GM12878 (cell line): ENCODE results near the gene XRCC4. TPM values are rescaled to one million over a fixed set of nuclear protein-coding genes. Genes with fewer than 3 reads are reported as not detected.

ENCODE experiments used
- ATAC-seq: fragments of 200-7000 bp; cut with Tn5 transposase; 3 replicates; pipeline ENCODE4 v1.9.1; 2020; ENCODE audit warnings: mild to moderate bottlenecking, moderate library complexity
- BruUV-seq: library from RNA; stranded (reverse); fragments of 400-500 nt; replicated peaks from 2 replicates; lab custom pipeline; 2021; lab: Mats Ljungman, UMichigan
- CTCF ChIA-PET: fragments of 300-600 bp; sonication (Branson Sonifier 250); formaldehyde crosslinking; extraction: SDS; loops from one replicate; lab custom pipeline; 2021; ENCODE audit warnings: inconsistent platforms; lab: Yijun Ruan, JAX
- POLR2A ChIA-PET: fragments of 350-600 bp; formaldehyde crosslinking; extraction: SDS; loops from one replicate; lab custom pipeline; 2021; ENCODE audit warnings: inconsistent platforms; lab: Charles Lee
- RAD21 ChIA-PET: fragments of 300-600 bp; sonication (Branson Sonifier 250); formaldehyde crosslinking; loops from one replicate; lab custom pipeline; 2023; ENCODE audit warnings: antibody characterized with exemption; ENCODE audit not compliant: unreplicated experiment; lab: Charles Lee
- SMC1A ChIA-PET: fragments of 300-600 bp; sonication (Branson Sonifier 250); formaldehyde crosslinking; loops from one replicate; lab custom pipeline; 2023; ENCODE audit not compliant: unreplicated experiment, uncharacterized antibody; lab: Charles Lee
- DNase-seq: peaks from one replicate; pipeline ENCODE4 v3.0.0-alpha.2; 2011; ENCODE audit warnings: low read depth, low spot score
- FAIRE-seq: peaks from 3 replicates; lab custom pipeline; 2011; peaks lifted over from hg19 to GRCh38; lab: Jason Lieb, UNC
- H2AFZ ChIP-seq: 2 replicates; pipeline ENCODE4 v1.6.0; 2011; ENCODE audit warnings: low read depth, low read length, control low read depth; ENCODE audit not compliant: control insufficient read depth
- H3K27ac ChIP-seq: 2 replicates; pipeline ENCODE4 v1.5.1; 2011; ENCODE audit warnings: control low read depth; ENCODE audit not compliant: control insufficient read depth, insufficient read depth
- H3K27me3 ChIP-seq, 2 experiments: replicated peaks in 1 of 2; 2 replicates each; pipeline versions ENCODE4 v1.6.0 to v1.6.1; 2011; ENCODE audit warnings: low read length in 1 of 2; ENCODE audit not compliant: control insufficient read depth in 2 of 2, insufficient read depth in 2 of 2
- H3K36me3 ChIP-seq, 2 experiments: 2 replicates each; pipeline ENCODE4 v1.5.1; 2011; ENCODE audit warnings: low read length in 1 of 2; ENCODE audit not compliant: control insufficient read depth in 2 of 2, insufficient read depth in 2 of 2
- H3K4me1 ChIP-seq: 2 replicates; pipeline ENCODE4 v1.6.1; 2011; ENCODE audit warnings: mild to moderate bottlenecking, low read length, moderate library complexity, mixed read lengths; ENCODE audit not compliant: control insufficient read depth, insufficient read depth
- H3K4me2 ChIP-seq: 2 replicates; pipeline ENCODE4 v1.6.0; 2011; ENCODE audit warnings: control low read depth; ENCODE audit not compliant: control insufficient read depth, insufficient read depth
- H3K4me3 ChIP-seq: fragments of 200-600 bp; sonication (generic); 2 replicates; pipeline ENCODE4 v1.5.1; 2016
- H3K79me2 ChIP-seq: 2 replicates; pipeline ENCODE4 v1.6.0; 2011; ENCODE audit warnings: low read length; ENCODE audit not compliant: control insufficient read depth, insufficient read depth
- H3K9ac ChIP-seq: 2 replicates; pipeline ENCODE4 v1.8.0; 2011; ENCODE audit warnings: low read length, control low read depth, mixed read lengths; ENCODE audit not compliant: control insufficient read depth, insufficient read depth
- H3K9me3 ChIP-seq: replicated peaks from 3 replicates; pipeline ENCODE4 v1.5.1; 2011; ENCODE audit warnings: mild to moderate bottlenecking, low read length; ENCODE audit not compliant: control insufficient read depth, insufficient read depth
- H4K20me1 ChIP-seq: 2 replicates; pipeline ENCODE4 v1.6.0; 2011; ENCODE audit not compliant: control insufficient read depth, insufficient read depth
- BRCA1 ChIP-seq: IDR thresholded peaks from 2 replicates; pipeline ENCODE4 v1.6.1; 2011; ENCODE audit warnings: low read depth, low read length, improper control_type of control experiment
- CBX3 ChIP-seq: fragments of 200-600 bp; sonication (generic); IDR thresholded peaks from 2 replicates; pipeline ENCODE4 v1.6.1; 2016; ENCODE audit warnings: low read depth, borderline replicate concordance
- E2F8 ChIP-seq: fragments of 450-650 bp; IDR thresholded peaks from 2 replicates; pipeline ENCODE4 v1.6.1; 2018; ENCODE audit warnings: mild to moderate bottlenecking, low read depth, moderate library complexity; ENCODE audit not compliant: partially characterized antibody
- HCFC1 ChIP-seq: fragments of 150-350 bp; IDR thresholded peaks from 2 replicates; pipeline ENCODE4 v1.6.1; 2014; ENCODE audit warnings: low read length
- IRF4 ChIP-seq: IDR thresholded peaks from 2 replicates; pipeline ENCODE4 v1.6.1; 2011; ENCODE audit warnings: low read depth, low read length
- LARP7 ChIP-seq: fragments of 450-650 bp; IDR thresholded peaks from 2 replicates; pipeline ENCODE4 v1.6.1; 2017; ENCODE audit warnings: mild to moderate bottlenecking
- RAD21 ChIP-seq: IDR thresholded peaks from 2 replicates; pipeline ENCODE4 v1.6.1; 2011; ENCODE audit warnings: mild to moderate bottlenecking, low read depth, low read length, moderate library complexity; ENCODE audit not compliant: insufficient read depth
- RB1 ChIP-seq: fragments of 450-650 bp; formaldehyde crosslinking; IDR thresholded peaks from 2 replicates; pipeline ENCODE4 v1.6.1; 2017; ENCODE audit warnings: mild to moderate bottlenecking, borderline replicate concordance
- ZBTB4 ChIP-seq: fragments of 450-650 bp; formaldehyde crosslinking; IDR thresholded peaks from 2 replicates; pipeline ENCODE4 v1.4.0; 2022; ENCODE audit warnings: mild to moderate bottlenecking, moderate library complexity
- ZZZ3 ChIP-seq: IDR thresholded peaks from 2 replicates; pipeline ENCODE4 v1.6.1; 2011; ENCODE audit warnings: low read depth; ENCODE audit not compliant: control insufficient read depth, insufficient read length
- WGBS: methylation state at CpG from one replicate; pipeline ENCODE4 v1.1.6; 2016; ENCODE audit warnings: low lambda C conversion rate; ENCODE audit not compliant: insufficient replicate concordance, insufficient coverage; ENCODE audit errors: missing lambda C conversion rate; 5-methylcytosine and 5-hydroxymethylcytosine counted together
- in situ Hi-C: fragments of 300-500 bp; cut with MboI; formaldehyde crosslinking; loops from 9 replicates; pipeline ENCODE4 v1.14.3; 2018; ENCODE audit warnings: mixed read lengths
- intact Hi-C: fragments of 100-400 bp; cut with micrococcal nuclease; formaldehyde crosslinking; loops from one replicate; pipeline ENCODE4 v1.14.2; 2022; ENCODE audit not compliant: unreplicated experiment
- polyA plus RNA-seq, 11 experiments: library from polyadenylated mRNA; depleted of rRNA in 4 of 11; unstranded in 6 of 11; stranded (reverse) in 5 of 11; fragments of >200 nt; fragmentation: Nextera tagmentation in 4 of 11; fragmentation: Illumina TruSeq in 1 of 11; extraction: Ambion mirVana in 4 of 11; extraction: Trizol in 1 of 11; gene quantifications; 1 replicate in 1 of 11; 2 replicates in 10 of 11; pipeline versions ENCODE4 v1.2.1 to v1.2.3, GENCODE V29; 2011 to 2016; ENCODE audit warnings: inconsistent platforms in 2 of 11, missing spikeins in 2 of 11, low read depth in 1 of 11
- total RNA-seq, 4 experiments: library from RNA; depleted of rRNA in 3 of 4; stranded (reverse); fragments of >200 nt in 3 of 4; fragmentation: Illumina TruSeq in 1 of 4; extraction: Trizol in 1 of 4; gene quantifications; 2 replicates each; pipeline versions ENCODE4 v1.2.1 to v1.2.3, GENCODE V29; 2013 to 2021

XRCC4 gene
- total and polyA plus RNA-seq, 10 of the 15 experiments (the other 5 are each of a cell fraction or from before 2014, with no cell fraction given) = 12.1 to 53.6 (median 25.8) TPM

- SMC1A ChIA-PET = no interaction called here
- POLR2A ChIA-PET = no interaction called here
- Histone ChIP-seq H3K4me2 (no peak overlapping the region), H3K9ac (no peak overlapping the region), H3K4me1 (peaks cover 13% of the 10 kb centered on the region; the same call in 1 of the 2 replicates), H2AFZ (no peak overlapping the region), H3K9me3 (no peaks in the 10 kb centered on the region), H3K27ac (no peak overlapping the region), H4K20me1 (no peaks in the 10 kb centered on the region), H3K79me2 (no peaks in the 10 kb centered on the region), H3K36me3 (no peaks in the 10 kb centered on the region), H3K4me3 (no peak overlapping the region), H3K27me3 (no peaks in the 10 kb centered on the region)
- FAIRE-seq (no peak), DNase-seq (no peak), ATAC-seq (peak; percentile 53)
- RAD21 ChIA-PET = no interaction called here
- in situ Hi-C loops = no loop called here
- no TSS peak for BruUV-seq
- CTCF ChIA-PET = no interaction called here
- WGBS = 13% methylated on average over 5 of the region's 5 CpGs
- TF ChIP-seq RB1 = no peak
- no peak for TF ChIP-seq ZZZ3
- TF ChIP-seq HCFC1 = no peak
- no peak for TF ChIP-seq E2F8
- no peak for TF ChIP-seq CBX3
- no peak for TF ChIP-seq ZBTB4
- TF ChIP-seq BRCA1 = no peak
- no peak for TF ChIP-seq IRF4
- no peak for TF ChIP-seq RAD21
- TF ChIP-seq LARP7 = no peak
- intact Hi-C loops = loop anchor here (10.0 kb wide), 1 partner anchor 294 kb away; the partner anchor contains the start of genes TMEM167A and XRCC4
Observed at GRCh38 chr5:83368319-83368718, 291.0 kb downstream of the XRCC4 start.
